Suprapubic skin (tissue), 4 donors: ENCODE data around the gene WDR62.

Experiments used
- POLR2A ChIP-seq, 2 donors: fragments of 450-650 bp; IDR thresholded peaks; one replicate each; pipeline ENCODE4 v1.6.1; 2017; ENCODE audit warnings: antibody characterized with exemption in 2 of 2, mild to moderate bottlenecking in 2 of 2, moderate library complexity in 2 of 2
- POLR2AphosphoS5 ChIP-seq, 3 donors: sonication (generic); formaldehyde crosslinking; IDR thresholded peaks; one replicate each; pipeline ENCODE4 v1.6.1; 2017; ENCODE audit warnings: antibody characterized with exemption in 3 of 3
- TF ChIP-seq, protein P1 (sequence below), 2 donors: fragments of 200-600 bp in 1 of 2; fragments of 450-650 bp in 1 of 2; sonication (generic) in 1 of 2; IDR thresholded peaks; one replicate each; pipeline ENCODE4 v1.5.1; 2016 to 2019; ENCODE audit warnings: antibody characterized with exemption in 2 of 2, mild to moderate bottlenecking in 1 of 2, moderate library complexity in 1 of 2

- TF ChIP-seq, protein P1, sequence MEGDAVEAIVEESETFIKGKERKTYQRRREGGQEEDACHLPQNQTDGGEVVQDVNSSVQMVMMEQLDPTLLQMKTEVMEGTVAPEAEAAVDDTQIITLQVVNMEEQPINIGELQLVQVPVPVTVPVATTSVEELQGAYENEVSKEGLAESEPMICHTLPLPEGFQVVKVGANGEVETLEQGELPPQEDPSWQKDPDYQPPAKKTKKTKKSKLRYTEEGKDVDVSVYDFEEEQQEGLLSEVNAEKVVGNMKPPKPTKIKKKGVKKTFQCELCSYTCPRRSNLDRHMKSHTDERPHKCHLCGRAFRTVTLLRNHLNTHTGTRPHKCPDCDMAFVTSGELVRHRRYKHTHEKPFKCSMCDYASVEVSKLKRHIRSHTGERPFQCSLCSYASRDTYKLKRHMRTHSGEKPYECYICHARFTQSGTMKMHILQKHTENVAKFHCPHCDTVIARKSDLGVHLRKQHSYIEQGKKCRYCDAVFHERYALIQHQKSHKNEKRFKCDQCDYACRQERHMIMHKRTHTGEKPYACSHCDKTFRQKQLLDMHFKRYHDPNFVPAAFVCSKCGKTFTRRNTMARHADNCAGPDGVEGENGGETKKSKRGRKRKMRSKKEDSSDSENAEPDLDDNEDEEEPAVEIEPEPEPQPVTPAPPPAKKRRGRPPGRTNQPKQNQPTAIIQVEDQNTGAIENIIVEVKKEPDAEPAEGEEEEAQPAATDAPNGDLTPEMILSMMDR (IDR thresholded peaks at IDR 0.05) = no peak
- TF ChIP-seq POLR2AphosphoS5 (IDR thresholded peaks at IDR 0.05) (no peak), POLR2A (IDR thresholded peaks at IDR 0.05) (no peak)
Observed at GRCh38 chr19:36106991-36107390, 52.3 kb downstream of the WDR62 start.
